DOHH2 (cell line): ENCODE measurements around the gene LGI2.

Experiments
- H3F3A ChIP-seq: fragments of 200-600 bp; sonication (generic), shearing (Covaris generic); 2 replicates; pipeline ENCODE4 v1.6.0; 2016; ENCODE audit warnings: antibody characterized with exemption, mild to moderate bottlenecking; ENCODE audit not compliant: control insufficient read depth, insufficient read depth
- H3K27ac ChIP-seq: fragments of 200-600 bp; sonication (generic); 2 replicates; pipeline ENCODE4 v1.5.1; 2014; ENCODE audit warnings: low read depth, mild to moderate bottlenecking, low read length, moderate library complexity
- H3K27me3 ChIP-seq: fragments of 200-600 bp; sonication (generic); 2 replicates; pipeline ENCODE4 v1.6.1; 2014; ENCODE audit warnings: mild to moderate bottlenecking, low read length, mixed read lengths; ENCODE audit not compliant: control insufficient read depth
- H3K36me3 ChIP-seq: fragments of 200-600 bp; sonication (generic); 2 replicates; pipeline ENCODE4 v1.6.1; 2014; ENCODE audit warnings: mild to moderate bottlenecking, low read length, moderate library complexity, mixed read lengths; ENCODE audit not compliant: control insufficient read depth
- H3K4me1 ChIP-seq: fragments of 200-600 bp; sonication (generic); 2 replicates; pipeline ENCODE4 v1.6.1; 2014; ENCODE audit warnings: mild to moderate bottlenecking, low read length, mixed read lengths; ENCODE audit not compliant: control insufficient read depth
- H3K4me2 ChIP-seq: fragments of 200-600 bp; sonication (generic); 2 replicates; pipeline ENCODE4 v1.6.0; 2014; ENCODE audit warnings: mild to moderate bottlenecking, low read length, moderate library complexity
- H3K4me3 ChIP-seq: fragments of 200-600 bp; sonication (generic); 2 replicates; pipeline ENCODE4 v1.5.1; 2014; ENCODE audit warnings: mild to moderate bottlenecking, low read length, mixed read lengths
- H3K79me2 ChIP-seq: fragments of 200-600 bp; sonication (generic); 2 replicates; pipeline ENCODE4 v1.6.1; 2014; ENCODE audit warnings: mild to moderate bottlenecking, low read length, mixed read lengths; ENCODE audit not compliant: control insufficient read depth
- H3K9me2 ChIP-seq: fragments of 200-600 bp; sonication (generic); replicated peaks from 2 replicates; pipeline ENCODE4 v1.6.1; 2014; ENCODE audit warnings: mild to moderate bottlenecking, low read length, mixed read lengths; ENCODE audit not compliant: control insufficient read depth
- H3K9me3 ChIP-seq: fragments of 200-600 bp; sonication (generic); 2 replicates; pipeline ENCODE4 v1.6.1; 2014; ENCODE audit warnings: antibody characterized with exemption, low read length, mixed read lengths; ENCODE audit not compliant: control insufficient read depth, insufficient read depth
- H4K20me1 ChIP-seq: fragments of 200-600 bp; sonication (generic); 2 replicates; pipeline ENCODE4 v1.6.0; 2014; ENCODE audit warnings: low read depth, mild to moderate bottlenecking, antibody characterized with exemption, low read length, moderate library complexity; ENCODE audit not compliant: control insufficient read depth, insufficient read depth
- EZH2phosphoT487 ChIP-seq: fragments of 200-600 bp; sonication (generic); IDR thresholded peaks from 2 replicates; pipeline ENCODE4 v1.6.1; 2017; ENCODE audit warnings: borderline replicate concordance, mild to moderate bottlenecking, antibody characterized with exemption, low read length, moderate library complexity, mixed read lengths
- TF ChIP-seq, protein P1 (sequence below): fragments of 200-600 bp; sonication (generic); IDR thresholded peaks from one replicate; pipeline ENCODE4 v1.5.1; 2014; ENCODE audit warnings: antibody characterized with exemption, mild to moderate bottlenecking, low read depth, low read length; ENCODE audit not compliant: poor library complexity, severe bottlenecking

Gene LGI2

GRCh38 chr4:25075851-25076250 lies 45.1 kb upstream of the LGI2 start:
- TF ChIP-seq EZH2phosphoT487: no peak
- TF ChIP-seq, protein P1, sequence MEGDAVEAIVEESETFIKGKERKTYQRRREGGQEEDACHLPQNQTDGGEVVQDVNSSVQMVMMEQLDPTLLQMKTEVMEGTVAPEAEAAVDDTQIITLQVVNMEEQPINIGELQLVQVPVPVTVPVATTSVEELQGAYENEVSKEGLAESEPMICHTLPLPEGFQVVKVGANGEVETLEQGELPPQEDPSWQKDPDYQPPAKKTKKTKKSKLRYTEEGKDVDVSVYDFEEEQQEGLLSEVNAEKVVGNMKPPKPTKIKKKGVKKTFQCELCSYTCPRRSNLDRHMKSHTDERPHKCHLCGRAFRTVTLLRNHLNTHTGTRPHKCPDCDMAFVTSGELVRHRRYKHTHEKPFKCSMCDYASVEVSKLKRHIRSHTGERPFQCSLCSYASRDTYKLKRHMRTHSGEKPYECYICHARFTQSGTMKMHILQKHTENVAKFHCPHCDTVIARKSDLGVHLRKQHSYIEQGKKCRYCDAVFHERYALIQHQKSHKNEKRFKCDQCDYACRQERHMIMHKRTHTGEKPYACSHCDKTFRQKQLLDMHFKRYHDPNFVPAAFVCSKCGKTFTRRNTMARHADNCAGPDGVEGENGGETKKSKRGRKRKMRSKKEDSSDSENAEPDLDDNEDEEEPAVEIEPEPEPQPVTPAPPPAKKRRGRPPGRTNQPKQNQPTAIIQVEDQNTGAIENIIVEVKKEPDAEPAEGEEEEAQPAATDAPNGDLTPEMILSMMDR: no peak
- H4K20me1 ChIP-seq: no peaks in the 10 kb centered on the region
- H3K36me3 ChIP-seq: no peaks in the 10 kb centered on the region

GRCh38 chr4:25075129-25075528 lies 44.4 kb upstream of the LGI2 start:
- Histone ChIP-seq H3K4me2 (no peak overlapping the region), H3K9me2 (no peaks in the 10 kb centered on the region), H3K4me3 (no peak overlapping the region), H3K27ac (no peak overlapping the region), H3K79me2 (no peaks in the 10 kb centered on the region), H3K4me1 (no peaks in the 10 kb centered on the region), H3K9me3 (no peaks in the 10 kb centered on the region), H3F3A (no peaks in the 10 kb centered on the region), H3K36me3 (no peaks in the 10 kb centered on the region), H4K20me1 (no peaks in the 10 kb centered on the region), H3K27me3 (no peaks in the 10 kb centered on the region)
- TF ChIP-seq, protein P1: no peak
- no peak for TF ChIP-seq EZH2phosphoT487

More at GRCh38 chr4:25075851-25076250, 45.1 kb upstream of the LGI2 start:
- Histone ChIP-seq H3K4me1 (no peaks in the 10 kb centered on the region), H3K9me3 (no peaks in the 10 kb centered on the region), H3K79me2 (no peaks in the 10 kb centered on the region), H3K27ac (no peak overlapping the region), H3K4me2 (no peak overlapping the region), H3K27me3 (0 out of 2 replicates have a peak, but pooled peaks cover 2% of the 10 kb centered on the region), H3K9me2 (no peaks in the 10 kb centered on the region), H3K4me3 (no peak overlapping the region), H3F3A (no peaks in the 10 kb centered on the region)

- no peak overlapping the region for H3K4me2 ChIP-seq
- no peaks in the 10 kb centered on the region for H3K9me3 ChIP-seq
- no peaks in the 10 kb centered on the region for H3K27me3 ChIP-seq
- no peak overlapping the region for H3K27ac ChIP-seq
- no peak overlapping the region for H3K4me3 ChIP-seq
- no peaks in the 10 kb centered on the region for H3K9me2 ChIP-seq
- TF ChIP-seq EZH2phosphoT487: no peak
- TF ChIP-seq, protein P1: no peak
- no peaks in the 10 kb centered on the region for H4K20me1 ChIP-seq
- H3K4me1 ChIP-seq: no peaks in the 10 kb centered on the region
- no peaks in the 10 kb centered on the region for H3K36me3 ChIP-seq
- H3K79me2 ChIP-seq: no peaks in the 10 kb centered on the region
- H3F3A ChIP-seq: no peaks in the 10 kb centered on the region
These were observed 39.8 kb upstream of the LGI2 start for GRCh38 chr4:25070545-25070944.

DNA sequence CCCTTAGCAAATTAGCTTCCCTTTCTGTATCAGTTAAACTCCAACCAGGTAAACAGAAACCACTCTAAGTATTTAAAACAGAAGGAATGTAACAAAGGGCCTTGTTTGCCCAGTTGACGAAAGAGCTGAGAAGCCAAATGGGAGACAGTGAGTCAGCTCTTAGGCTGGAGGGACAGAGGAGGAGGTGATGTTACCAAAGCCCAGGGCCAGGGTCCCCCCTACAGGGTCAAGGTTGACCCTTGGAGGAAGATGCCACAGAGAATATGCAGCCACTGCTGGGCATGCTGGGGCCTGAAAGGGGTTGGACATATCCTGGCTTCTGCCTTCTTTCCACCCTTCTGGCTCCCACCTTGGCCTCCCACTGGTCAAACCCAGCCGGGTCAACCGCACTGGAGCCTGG lies 38.3 kb upstream of the LGI2 start:
- H3K4me2 ChIP-seq: no peak overlapping the region
- no peaks in the 10 kb centered on the region for H4K20me1 ChIP-seq
- H3F3A ChIP-seq: no peaks in the 10 kb centered on the region
- no peaks in the 10 kb centered on the region for H3K9me2 ChIP-seq
- no peaks in the 10 kb centered on the region for H3K27me3 ChIP-seq
- no peaks in the 10 kb centered on the region for H3K4me1 ChIP-seq
- no peak overlapping the region for H3K4me3 ChIP-seq
- no peaks in the 10 kb centered on the region for H3K36me3 ChIP-seq
- TF ChIP-seq, protein P1: no peak
- TF ChIP-seq EZH2phosphoT487: no peak
- H3K27ac ChIP-seq: no peak overlapping the region
- no peaks in the 10 kb centered on the region for H3K9me3 ChIP-seq
- no peaks in the 10 kb centered on the region for H3K79me2 ChIP-seq
